ENCODE results near the gene ACAA2.

DNA sequence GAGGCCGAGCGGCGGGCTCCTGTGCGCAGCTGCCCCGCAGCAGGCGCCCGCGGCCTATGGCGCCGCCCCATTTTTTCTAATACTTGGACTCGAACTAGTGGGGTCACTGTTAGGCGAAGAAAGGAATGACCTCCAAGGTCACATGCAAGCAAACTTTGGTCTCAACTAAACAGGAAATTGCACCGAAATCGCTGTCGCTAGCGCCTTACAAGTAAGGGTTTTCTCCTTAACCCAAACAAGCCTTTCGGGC, 339 bp downstream of the ACAA2 start:
- TF ChIP-seq, protein P1, sequence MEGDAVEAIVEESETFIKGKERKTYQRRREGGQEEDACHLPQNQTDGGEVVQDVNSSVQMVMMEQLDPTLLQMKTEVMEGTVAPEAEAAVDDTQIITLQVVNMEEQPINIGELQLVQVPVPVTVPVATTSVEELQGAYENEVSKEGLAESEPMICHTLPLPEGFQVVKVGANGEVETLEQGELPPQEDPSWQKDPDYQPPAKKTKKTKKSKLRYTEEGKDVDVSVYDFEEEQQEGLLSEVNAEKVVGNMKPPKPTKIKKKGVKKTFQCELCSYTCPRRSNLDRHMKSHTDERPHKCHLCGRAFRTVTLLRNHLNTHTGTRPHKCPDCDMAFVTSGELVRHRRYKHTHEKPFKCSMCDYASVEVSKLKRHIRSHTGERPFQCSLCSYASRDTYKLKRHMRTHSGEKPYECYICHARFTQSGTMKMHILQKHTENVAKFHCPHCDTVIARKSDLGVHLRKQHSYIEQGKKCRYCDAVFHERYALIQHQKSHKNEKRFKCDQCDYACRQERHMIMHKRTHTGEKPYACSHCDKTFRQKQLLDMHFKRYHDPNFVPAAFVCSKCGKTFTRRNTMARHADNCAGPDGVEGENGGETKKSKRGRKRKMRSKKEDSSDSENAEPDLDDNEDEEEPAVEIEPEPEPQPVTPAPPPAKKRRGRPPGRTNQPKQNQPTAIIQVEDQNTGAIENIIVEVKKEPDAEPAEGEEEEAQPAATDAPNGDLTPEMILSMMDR (conservative IDR thresholded peaks at IDR 0.05) = no peak
- no peak for TF ChIP-seq EZH2 (IDR thresholded peaks at IDR 0.05; ENCODE audit: low read depth)

Measured in PC-9 (cell line).